Keratinocyte (primary cell): ENCODE data around the gene ZRANB1.

Source experiments
- CTCF ChIP-seq, 3 experiments: IDR thresholded peaks in 1 of 3; conservative IDR thresholded peaks in 1 of 3; optimal IDR thresholded peaks in 1 of 3; 2 replicates in 2 of 3; 3 replicates in 1 of 3; pipeline versions ENCODE3 to v1.5.1; 2011; ENCODE audit warnings: low read length in 3 of 3, mild to moderate bottlenecking in 3 of 3, moderate library complexity in 2 of 3, control low read depth in 1 of 3, inconsistent platforms in 1 of 3; ENCODE audit not compliant: insufficient read depth in 2 of 3; ENCODE audit errors: extremely low read depth in 1 of 3
- EZH2 ChIP-seq: IDR thresholded peaks from one replicate; pipeline ENCODE4 v1.6.1; 2012; ENCODE audit warnings: inconsistent platforms, mild to moderate bottlenecking, low read length, moderate library complexity

- TF ChIP-seq CTCF (optimal IDR thresholded peaks at IDR 0.05 in 1 of 3, IDR thresholded peaks at IDR 0.05 in 1 of 3, conservative IDR thresholded peaks at IDR 0.05 in 1 of 3; ENCODE audit: extremely low read depth in 1 of 3, insufficient read depth in 2 of 3, low read length in 3 of 3) = no peak
- TF ChIP-seq EZH2 = no peak
Observed at GRCh38 chr10:124996854-124997215, 54.9 kb downstream of the ZRANB1 start.
